HG03135 (cell line): ENCODE data around the gene BOD1L1.

Experiments
- ATAC-seq: cut with Tn5 transposase; IDR thresholded peaks from one replicate; pipeline ENCODE4 v1.9.1; 2021; ENCODE audit warnings: mild to moderate bottlenecking, moderate library complexity; ENCODE audit not compliant: unreplicated experiment

Gene BOD1L1

GRCh38 chr4:13626492-13627177 is 890 bp downstream of the BOD1L1 start:
- ATAC-seq = no peak

GRCh38 chr4:13618212-13618806 is 9.2 kb downstream of the BOD1L1 start:
- no peak for ATAC-seq

- no peak for ATAC-seq
Measured at GRCh38 chr4:13617801-13618200, 9.7 kb downstream of the BOD1L1 start.

GRCh38 chr4:13616597-13616996 is 10.9 kb downstream of the BOD1L1 start:
- no peak for ATAC-seq

GRCh38 chr4:13615161-13615560 is 12.4 kb downstream of the BOD1L1 start:
- peak; percentile 55 for ATAC-seq

- ATAC-seq = no peak
Measured at GRCh38 chr4:13612569-13612968, 15.0 kb downstream of the BOD1L1 start.

GRCh38 chr4:13611283-13611842 is 16.2 kb downstream of the BOD1L1 start:
- peak; percentile 98 for ATAC-seq

GRCh38 chr4:13605330-13605729 is 22.2 kb downstream of the BOD1L1 start:
- ATAC-seq = no peak

GRCh38 chr4:13601848-13602247 is 25.7 kb downstream of the BOD1L1 start:
- ATAC-seq = no peak

- peak; percentile 47 for ATAC-seq
Measured at GRCh38 chr4:13601048-13601447, 26.5 kb downstream of the BOD1L1 start.

GRCh38 chr4:13599159-13599558 is 28.4 kb downstream of the BOD1L1 start:
- no peak for ATAC-seq

- ATAC-seq = no peak
Measured at GRCh38 chr4:13597604-13598003, 29.9 kb downstream of the BOD1L1 start.

- no peak for ATAC-seq
Measured at GRCh38 chr4:13597141-13597540, 30.4 kb downstream of the BOD1L1 start.

GRCh38 chr4:13592220-13592619 is 35.3 kb downstream of the BOD1L1 start:
- ATAC-seq = no peak

GRCh38 chr4:13590766-13591165 is 36.8 kb downstream of the BOD1L1 start:
- no peak for ATAC-seq

GRCh38 chr4:13588954-13589353 is 38.6 kb downstream of the BOD1L1 start:
- ATAC-seq = no peak

- no peak for ATAC-seq
Measured at GRCh38 chr4:13584481-13584880, 43.0 kb downstream of the BOD1L1 start.

- no peak for ATAC-seq
Measured at GRCh38 chr4:13580036-13580435, 47.5 kb downstream of the BOD1L1 start.

GRCh38 chr4:13577660-13578059 is 49.9 kb downstream of the BOD1L1 start:
- no peak for ATAC-seq

GRCh38 chr4:13570916-13571315 is 56.6 kb downstream of the BOD1L1 start:
- no peak for ATAC-seq

GRCh38 chr4:13567125-13567524 is 60.4 kb downstream of the BOD1L1 start:
- no peak for ATAC-seq

- ATAC-seq = no peak
Measured at GRCh38 chr4:13562876-13563275, 64.6 kb downstream of the BOD1L1 start.
